LNCAP (cell line): Measurements from ENCODE around the gene IRAG1.

ENCODE experiments used
- TF ChIP-seq, protein P1 (sequence below): fragments of 450-650 bp; IDR thresholded peaks from 2 replicates; pipeline ENCODE4 v1.5.1; 2017; ENCODE audit warnings: mild to moderate bottlenecking

IRAG1 gene

GRCh38 chr11:10716543-10717259 lies 23.1 kb upstream of the IRAG1 start:
- TF ChIP-seq, protein P1, sequence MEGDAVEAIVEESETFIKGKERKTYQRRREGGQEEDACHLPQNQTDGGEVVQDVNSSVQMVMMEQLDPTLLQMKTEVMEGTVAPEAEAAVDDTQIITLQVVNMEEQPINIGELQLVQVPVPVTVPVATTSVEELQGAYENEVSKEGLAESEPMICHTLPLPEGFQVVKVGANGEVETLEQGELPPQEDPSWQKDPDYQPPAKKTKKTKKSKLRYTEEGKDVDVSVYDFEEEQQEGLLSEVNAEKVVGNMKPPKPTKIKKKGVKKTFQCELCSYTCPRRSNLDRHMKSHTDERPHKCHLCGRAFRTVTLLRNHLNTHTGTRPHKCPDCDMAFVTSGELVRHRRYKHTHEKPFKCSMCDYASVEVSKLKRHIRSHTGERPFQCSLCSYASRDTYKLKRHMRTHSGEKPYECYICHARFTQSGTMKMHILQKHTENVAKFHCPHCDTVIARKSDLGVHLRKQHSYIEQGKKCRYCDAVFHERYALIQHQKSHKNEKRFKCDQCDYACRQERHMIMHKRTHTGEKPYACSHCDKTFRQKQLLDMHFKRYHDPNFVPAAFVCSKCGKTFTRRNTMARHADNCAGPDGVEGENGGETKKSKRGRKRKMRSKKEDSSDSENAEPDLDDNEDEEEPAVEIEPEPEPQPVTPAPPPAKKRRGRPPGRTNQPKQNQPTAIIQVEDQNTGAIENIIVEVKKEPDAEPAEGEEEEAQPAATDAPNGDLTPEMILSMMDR = no peak

DNA sequence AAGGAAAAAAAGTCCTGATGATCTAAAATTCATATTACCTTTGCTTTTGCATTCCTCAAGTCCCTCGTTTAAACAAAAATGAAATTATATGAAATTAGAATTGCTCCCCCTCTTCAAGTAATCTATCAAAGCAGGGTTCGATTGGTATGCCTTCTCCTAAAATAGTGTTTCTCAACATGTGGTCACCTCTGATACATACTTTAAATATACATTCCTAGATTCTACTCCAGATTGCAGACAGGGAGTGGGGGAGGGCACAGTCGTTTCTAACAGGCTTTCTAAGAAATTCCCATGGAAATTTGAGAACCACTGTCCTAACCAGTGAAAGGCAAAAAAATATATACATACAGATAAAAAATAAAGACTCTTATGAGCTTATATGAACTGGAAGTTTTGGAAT lies 22.6 kb upstream of the IRAG1 start:
- TF ChIP-seq, protein P1 = no peak

DNA sequence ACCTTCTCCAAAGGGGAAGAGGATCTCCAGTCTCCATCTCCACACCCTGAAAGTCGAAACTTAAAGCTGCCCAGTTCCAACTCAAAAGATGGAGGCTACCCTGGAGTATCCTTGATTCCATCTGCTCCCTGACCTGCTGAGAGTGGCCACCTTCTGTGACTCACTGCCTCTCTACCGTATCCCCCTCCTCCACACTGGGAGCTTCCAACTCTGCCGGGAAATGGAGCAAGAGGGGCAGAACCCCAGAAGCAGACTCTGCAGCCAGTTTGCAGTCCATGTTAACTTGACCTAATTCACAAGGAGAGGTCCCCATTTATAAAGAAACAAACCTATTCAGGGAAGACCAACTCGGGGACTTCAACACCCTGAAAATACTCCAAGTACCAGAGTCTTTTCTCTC lies 22.0 kb upstream of the IRAG1 start:
- TF ChIP-seq, protein P1 = no peak

DNA sequence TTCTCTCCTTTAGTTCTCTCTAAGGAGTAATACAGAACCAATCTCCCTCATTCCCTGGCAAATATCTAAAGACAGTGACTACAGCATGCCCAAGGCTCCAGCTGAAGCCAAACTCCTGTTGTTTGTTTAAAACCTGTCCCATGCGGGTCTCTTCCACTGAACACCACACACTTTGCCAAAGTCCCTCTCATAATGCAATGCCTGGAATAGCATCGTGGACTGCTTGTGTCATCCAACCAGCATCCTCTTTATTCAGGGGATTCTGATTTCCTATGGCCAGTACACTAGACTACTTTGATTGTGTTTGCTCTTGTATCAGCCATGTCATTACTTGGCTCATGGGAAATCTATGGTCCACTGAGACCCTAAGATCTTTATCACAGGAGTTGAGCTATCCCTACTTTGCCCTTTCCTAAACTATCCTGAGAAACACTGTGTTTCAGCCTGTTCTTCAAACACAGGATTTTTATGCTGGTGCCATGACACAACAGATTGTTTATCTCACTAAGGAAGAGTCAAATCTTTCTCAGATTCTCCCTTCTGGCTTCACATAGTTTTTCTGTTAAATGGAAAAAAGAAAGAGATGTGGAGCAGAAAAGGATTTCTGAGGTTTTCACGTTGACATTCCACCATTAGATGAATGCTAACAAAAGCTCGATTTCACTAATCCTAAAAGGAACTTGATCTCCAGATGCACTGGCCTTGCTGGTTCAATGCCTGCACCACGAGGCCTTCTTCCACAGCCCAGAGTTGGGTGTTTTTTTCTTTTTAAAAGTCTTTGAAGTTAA lies 15.9 kb upstream of the IRAG1 start:
- TF ChIP-seq, protein P1 = no peak

GRCh38 chr11:10708131-10708530 lies 14.6 kb upstream of the IRAG1 start:
- TF ChIP-seq, protein P1 = no peak

GRCh38 chr11:10701982-10702381 lies 8.4 kb upstream of the IRAG1 start:
- TF ChIP-seq, protein P1 = no peak

- TF ChIP-seq, protein P1 = no peak
Measured at GRCh38 chr11:10699072-10699471, 5.5 kb upstream of the IRAG1 start.
